Calu3 (cell line): ENCODE measurements around the gene RIMBP2. TPM values are rescaled to one million over a fixed set of nuclear protein-coding genes. Genes with fewer than 3 reads are reported as not detected.

Experiments used
- BruUV-seq: library from RNA; stranded (reverse); fragments of 400-500 nt; replicated peaks from 2 replicates; lab custom pipeline; 2021; lab: Mats Ljungman, UMichigan
- CTCF ChIA-PET: fragments of 300-600 bp; sonication (Branson Sonifier 250); formaldehyde crosslinking; loops from one replicate; lab custom pipeline; 2022; ENCODE audit warnings: antibody characterized with exemption; lab: Charles Lee
- DNase-seq: peaks from one replicate; pipeline ENCODE4 v3.0.0; 2022
- H3K27ac Mint-ChIP-seq: one replicate; pipeline ENCODE4 v1.8.0; 2022; ENCODE audit warnings: mixed read lengths; ENCODE audit not compliant: unreplicated experiment
- H3K27me3 Mint-ChIP-seq: one replicate; pipeline ENCODE4 v1.8.0; 2022; ENCODE audit warnings: mixed read lengths; ENCODE audit not compliant: unreplicated experiment
- H3K36me3 Mint-ChIP-seq: one replicate; pipeline ENCODE4 v1.8.0; 2022; ENCODE audit warnings: mild to moderate bottlenecking, moderate library complexity, mixed read lengths; ENCODE audit not compliant: insufficient read depth, unreplicated experiment
- H3K4me1 Mint-ChIP-seq: one replicate; pipeline ENCODE4 v1.8.0; 2022; ENCODE audit warnings: mild to moderate bottlenecking, low read depth, mixed read lengths; ENCODE audit not compliant: unreplicated experiment
- H3K4me3 Mint-ChIP-seq: one replicate; pipeline ENCODE4 v1.8.0; 2022; ENCODE audit warnings: mild to moderate bottlenecking, low read depth, moderate library complexity, mixed read lengths; ENCODE audit not compliant: unreplicated experiment
- H3K9me3 Mint-ChIP-seq: one replicate; pipeline ENCODE4 v1.8.0; 2022; ENCODE audit warnings: low read depth, mixed read lengths; ENCODE audit not compliant: unreplicated experiment
- CTCF ChIP-seq: fragments of 200-600 bp; IDR thresholded peaks from one replicate; pipeline ENCODE4 v1.8.0; 2022; ENCODE audit warnings: antibody characterized with exemption; ENCODE audit not compliant: unreplicated experiment
- intact Hi-C: fragments of 100-400 bp; cut with micrococcal nuclease; formaldehyde crosslinking; loops from one replicate; pipeline ENCODE4 v1.10.0; 2022; ENCODE audit not compliant: unreplicated experiment
- total RNA-seq: library from RNA; stranded (reverse); gene quantifications from 2 replicates; pipeline ENCODE4 v1.2.3, GENCODE V29; 2022

RIMBP2 gene
- total RNA-seq, 1 experiment from 2014 or later: 6.1 TPM

DNA sequence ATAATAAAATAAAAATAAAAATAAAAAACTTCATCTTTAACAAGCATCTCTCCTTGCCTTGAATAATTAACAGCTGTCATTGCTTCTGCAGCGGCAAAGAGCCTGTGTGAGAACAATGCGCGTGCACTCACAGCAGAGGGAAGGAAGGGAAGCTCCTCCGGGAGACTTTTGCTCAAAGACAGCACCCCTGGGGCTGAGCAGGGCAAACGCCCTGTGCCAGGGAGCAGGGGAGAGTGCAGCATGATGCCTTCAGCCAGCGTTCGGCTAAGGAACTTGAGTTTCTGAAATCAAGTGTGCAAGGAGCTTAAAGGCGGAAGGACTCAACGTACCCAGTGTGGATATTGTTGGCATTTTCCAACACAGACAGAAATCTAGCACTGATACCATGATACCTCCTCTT, 120.5 kb downstream of the RIMBP2 start:
- H3K36me3 Mint-ChIP-seq: no peaks in the 10 kb centered on the region
- no TSS peak for BruUV-seq
- no peak for DNase-seq
- no peak overlapping the region for H3K4me3 Mint-ChIP-seq
- CTCF ChIA-PET: interaction anchor here (0.6 kb wide), 1 partner anchor 173 kb away, joined by 3 read pairs; no protein-coding TSS in a partner anchor
- peaks cover 12% of the 10 kb centered on the region for H3K9me3 Mint-ChIP-seq
- no peaks in the 10 kb centered on the region for H3K27me3 Mint-ChIP-seq
- TF ChIP-seq CTCF: no peak
- intact Hi-C loops: no loop called here
- no peaks in the 10 kb centered on the region for H3K4me1 Mint-ChIP-seq
- H3K27ac Mint-ChIP-seq: no peak overlapping the region

GRCh38 chr12:130593056-130593455, 123.0 kb downstream of the RIMBP2 start:
- H3K4me1 Mint-ChIP-seq: no peaks in the 10 kb centered on the region
- no peak for DNase-seq
- H3K27ac Mint-ChIP-seq: no peak overlapping the region
- H3K4me3 Mint-ChIP-seq: no peak overlapping the region
- no peaks in the 10 kb centered on the region for H3K36me3 Mint-ChIP-seq
- CTCF ChIA-PET: no interaction called here
- no TSS peak for BruUV-seq
- TF ChIP-seq CTCF: no peak
- intact Hi-C loops: no loop called here
- H3K27me3 Mint-ChIP-seq: no peaks in the 10 kb centered on the region
- peaks cover 7% of the 10 kb centered on the region for H3K9me3 Mint-ChIP-seq

GRCh38 chr12:130592641-130593040, 123.5 kb downstream of the RIMBP2 start:
- BruUV-seq: no TSS peak
- no peak overlapping the region for H3K4me3 Mint-ChIP-seq
- H3K9me3 Mint-ChIP-seq: peaks cover 3% of the 10 kb centered on the region
- H3K36me3 Mint-ChIP-seq: no peaks in the 10 kb centered on the region
- intact Hi-C loops: no loop called here
- no peak for DNase-seq
- H3K27me3 Mint-ChIP-seq: no peaks in the 10 kb centered on the region
- H3K27ac Mint-ChIP-seq: no peak overlapping the region
- CTCF ChIA-PET: no interaction called here
- H3K4me1 Mint-ChIP-seq: no peaks in the 10 kb centered on the region
- TF ChIP-seq CTCF: no peak

DNA sequence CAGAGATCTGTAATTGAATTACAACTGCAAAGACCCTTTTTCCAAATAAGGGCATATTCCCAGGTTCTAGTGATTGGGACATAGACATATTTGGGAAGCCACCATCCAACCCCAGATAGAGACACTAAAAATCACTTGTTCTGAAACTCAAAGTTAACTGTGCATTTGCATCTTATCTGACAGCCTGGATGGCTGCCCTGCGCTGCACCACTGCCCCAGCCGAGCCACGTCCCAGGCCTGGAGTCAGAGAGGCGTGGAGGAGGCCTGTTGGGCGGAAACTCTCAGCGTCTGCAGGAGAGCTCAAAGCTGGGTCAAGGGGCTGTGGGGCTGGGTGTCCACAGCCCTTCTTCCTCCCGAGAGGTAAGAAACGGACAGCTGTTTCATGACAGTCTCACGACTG, 124.4 kb downstream of the RIMBP2 start:
- no peak for TF ChIP-seq CTCF
- CTCF ChIA-PET: no interaction called here
- no peak overlapping the region for H3K27ac Mint-ChIP-seq
- no peaks in the 10 kb centered on the region for H3K36me3 Mint-ChIP-seq
- H3K4me1 Mint-ChIP-seq: no peaks in the 10 kb centered on the region
- no peaks in the 10 kb centered on the region for H3K9me3 Mint-ChIP-seq
- BruUV-seq: no TSS peak
- no peak for DNase-seq
- no peak overlapping the region for H3K4me3 Mint-ChIP-seq
- no peaks in the 10 kb centered on the region for H3K27me3 Mint-ChIP-seq
- intact Hi-C loops: no loop called here

GRCh38 chr12:130590685-130591084, 125.4 kb downstream of the RIMBP2 start:
- H3K27me3 Mint-ChIP-seq: no peaks in the 10 kb centered on the region
- H3K9me3 Mint-ChIP-seq: no peaks in the 10 kb centered on the region
- intact Hi-C loops: no loop called here
- no peaks in the 10 kb centered on the region for H3K36me3 Mint-ChIP-seq
- no peak for TF ChIP-seq CTCF
- no peaks in the 10 kb centered on the region for H3K4me1 Mint-ChIP-seq
- CTCF ChIA-PET: no interaction called here
- no peak overlapping the region for H3K4me3 Mint-ChIP-seq
- no peak overlapping the region for H3K27ac Mint-ChIP-seq
- no TSS peak for BruUV-seq
- DNase-seq: no peak
